HG02610 (cell line): Measurements from ENCODE around the gene MNS1.
A peak's percentile ranks its signal among the peaks of the same experiment; 100 is the strongest.
"Not testable (repeated sequence)": the region's sequence is repeated elsewhere in the genome, so short reads cannot be mapped to it uniquely, and the experiment has no call there.

ENCODE experiments used
- ATAC-seq: cut with Tn5 transposase; IDR thresholded peaks from one replicate; pipeline ENCODE4 v1.9.1; 2021; ENCODE audit warnings: mild to moderate bottlenecking, moderate library complexity; ENCODE audit not compliant: unreplicated experiment

The MNS1 gene

DNA sequence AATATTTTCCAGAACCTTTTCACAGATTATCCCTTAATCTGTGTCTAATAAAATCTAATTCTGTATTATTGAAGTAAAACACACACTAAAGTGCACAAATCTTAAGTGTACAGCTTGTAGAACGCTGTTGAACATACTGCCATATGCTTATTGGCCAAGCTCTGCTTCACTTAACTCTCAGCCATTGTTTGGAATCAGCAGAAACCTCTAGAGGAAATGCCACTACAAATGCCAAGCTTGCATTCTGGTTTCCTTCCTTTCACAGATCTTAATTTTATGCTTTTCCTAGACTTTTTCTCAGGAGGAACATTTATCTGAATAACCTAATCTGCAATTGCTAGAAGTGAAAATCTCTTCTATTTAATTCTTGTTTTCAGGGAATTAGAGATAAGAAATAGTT lies 10.1 kb downstream of the MNS1 start:
- ATAC-seq: no peak

DNA sequence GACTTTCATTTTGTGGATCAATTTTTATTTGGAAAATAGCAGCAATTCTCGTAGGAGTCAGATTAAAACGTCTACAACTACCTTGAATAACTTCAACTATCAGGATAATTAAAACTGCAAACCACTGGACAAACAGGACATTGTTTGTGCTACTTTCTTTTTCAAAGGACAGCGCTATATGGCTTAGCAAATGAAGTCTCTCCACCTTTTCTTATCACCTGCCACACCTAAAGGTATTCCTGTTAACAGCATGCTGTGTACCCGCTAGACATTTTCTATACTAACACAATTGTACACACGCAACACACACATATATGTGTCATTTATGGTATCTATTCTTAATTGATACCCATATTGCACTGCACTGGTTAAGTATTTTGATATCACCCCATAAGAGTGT lies 19.2 kb downstream of the MNS1 start:
- no peak for ATAC-seq

DNA sequence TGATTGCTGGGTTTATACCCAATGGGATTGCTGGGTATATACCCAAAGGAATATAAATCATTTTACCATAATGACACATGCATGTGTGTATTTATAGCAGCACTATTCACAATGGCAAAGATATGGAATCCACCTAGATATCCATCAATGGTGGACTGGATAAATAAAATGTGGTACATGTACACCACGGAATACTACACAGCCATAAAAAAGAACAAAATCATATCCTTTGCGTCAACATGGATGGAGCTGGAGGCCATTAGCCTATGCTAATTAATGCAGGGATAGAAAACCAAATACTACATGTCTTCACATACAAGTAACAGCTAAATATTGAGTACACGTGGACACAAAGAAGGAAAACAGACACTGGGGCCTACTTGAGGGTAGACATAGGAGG lies 22.6 kb downstream of the MNS1 start:
- no peak for ATAC-seq

DNA sequence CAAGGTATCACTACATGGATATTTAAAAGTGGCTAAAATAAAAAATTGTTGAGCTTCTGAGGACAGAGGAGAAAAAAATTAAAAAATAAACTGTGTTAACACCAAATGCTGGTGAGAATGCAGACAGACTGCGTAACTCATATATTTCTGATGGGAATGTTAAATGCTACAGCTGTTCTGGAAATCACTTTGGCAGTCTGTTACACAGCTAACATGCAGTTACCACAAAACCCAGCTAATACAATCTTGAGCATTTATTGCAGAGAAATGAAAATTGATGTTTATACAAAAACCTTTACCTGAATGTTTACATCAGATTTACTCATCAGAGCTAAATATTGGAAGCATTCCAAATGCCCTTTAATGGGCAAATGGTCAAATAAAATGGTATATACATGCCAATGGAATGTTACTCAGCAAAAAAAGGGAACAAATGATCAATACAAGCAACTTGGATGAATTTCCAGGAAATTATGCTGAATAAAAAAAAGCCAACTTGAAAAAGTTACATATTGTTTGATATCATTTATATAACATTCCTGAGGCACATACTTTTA lies 24.6 kb downstream of the MNS1 start:
- no peak for ATAC-seq

DNA sequence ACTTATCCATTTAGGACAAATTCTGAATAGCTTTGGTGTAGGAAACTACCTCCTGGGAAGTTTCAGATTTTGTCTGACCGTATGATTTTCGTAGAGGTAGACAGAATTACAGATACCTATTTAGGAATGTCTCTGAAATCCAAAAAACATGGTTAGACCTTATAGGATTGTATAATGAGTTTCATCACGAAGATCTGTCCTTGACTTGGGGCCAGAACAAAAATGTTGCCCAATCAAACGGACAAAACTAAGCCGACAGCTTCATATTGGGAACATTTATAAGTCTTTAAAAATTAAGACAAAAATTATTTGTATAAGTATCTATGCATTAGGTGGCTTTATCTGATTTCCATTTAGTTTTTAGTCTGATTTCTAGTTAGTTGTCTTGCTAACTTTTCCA lies 32.6 kb downstream of the MNS1 start:
- ATAC-seq: no peak

DNA sequence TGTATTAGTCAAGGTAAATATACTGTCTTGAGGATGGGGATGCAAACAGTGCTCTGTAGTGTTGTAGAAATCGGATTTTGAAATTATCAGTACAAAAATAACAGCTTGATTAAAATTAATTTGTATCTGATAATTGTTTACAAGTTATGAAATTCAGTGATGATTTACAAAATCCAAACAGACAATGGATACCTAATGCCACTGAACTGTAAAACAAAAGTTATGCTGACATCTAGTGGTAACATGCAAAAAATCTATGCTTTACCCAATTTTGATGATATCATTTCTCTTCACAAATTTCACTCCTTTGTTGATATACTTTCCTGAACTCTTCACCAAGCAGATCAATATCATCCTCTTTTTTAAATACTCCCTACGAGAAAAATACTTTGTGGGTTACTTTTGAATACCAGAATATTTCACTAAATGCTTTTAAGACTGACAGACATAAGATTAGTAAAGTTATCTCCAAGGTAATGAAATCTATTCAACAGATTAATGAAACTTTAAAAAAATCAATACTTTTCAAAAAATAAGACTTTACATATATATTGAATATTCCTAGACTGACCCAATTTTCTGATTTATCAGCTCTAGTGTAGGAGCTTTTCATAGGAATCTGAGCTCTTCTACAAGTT lies 36.0 kb downstream of the MNS1 start:
- peak; percentile 50 for ATAC-seq

DNA sequence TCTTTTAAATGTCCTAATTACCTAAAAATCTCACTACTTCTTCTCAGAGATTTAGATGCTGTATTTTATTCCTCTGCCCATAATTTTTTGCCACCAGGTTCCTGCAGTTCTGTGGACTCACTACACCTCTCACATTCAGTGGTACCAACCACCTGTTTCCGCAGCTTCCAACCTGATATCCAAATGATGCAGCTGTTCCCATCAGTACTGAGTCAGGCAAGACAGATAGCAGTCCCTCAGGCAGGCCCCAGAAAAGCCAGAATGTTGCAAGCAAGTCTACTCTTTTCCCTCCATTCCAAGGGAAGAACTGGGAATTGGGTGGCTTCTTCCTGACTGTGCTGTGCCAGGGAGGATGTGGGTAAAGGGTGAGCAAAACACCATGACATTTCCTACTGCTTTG lies 39.0 kb downstream of the MNS1 start:
- no peak for ATAC-seq

DNA sequence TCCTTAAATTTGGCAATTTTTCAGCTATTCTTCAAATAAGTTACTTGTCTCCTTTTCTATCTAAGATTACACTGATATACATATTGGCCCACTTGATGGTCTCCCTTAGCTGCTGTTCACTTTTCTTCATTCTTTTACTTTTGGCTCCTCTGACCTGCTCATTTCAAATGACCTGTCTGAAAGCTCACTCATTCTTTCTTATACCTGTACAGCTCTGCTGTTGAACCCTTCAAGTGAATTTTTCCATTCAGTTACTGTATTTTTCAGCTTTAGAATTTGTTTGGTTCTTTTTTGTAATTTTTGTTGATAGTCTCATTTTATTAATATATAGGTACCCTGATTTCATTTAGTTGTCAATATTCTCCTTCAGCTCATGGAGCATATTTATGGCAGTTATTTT lies 39.7 kb downstream of the MNS1 start:
- no peak for ATAC-seq

DNA sequence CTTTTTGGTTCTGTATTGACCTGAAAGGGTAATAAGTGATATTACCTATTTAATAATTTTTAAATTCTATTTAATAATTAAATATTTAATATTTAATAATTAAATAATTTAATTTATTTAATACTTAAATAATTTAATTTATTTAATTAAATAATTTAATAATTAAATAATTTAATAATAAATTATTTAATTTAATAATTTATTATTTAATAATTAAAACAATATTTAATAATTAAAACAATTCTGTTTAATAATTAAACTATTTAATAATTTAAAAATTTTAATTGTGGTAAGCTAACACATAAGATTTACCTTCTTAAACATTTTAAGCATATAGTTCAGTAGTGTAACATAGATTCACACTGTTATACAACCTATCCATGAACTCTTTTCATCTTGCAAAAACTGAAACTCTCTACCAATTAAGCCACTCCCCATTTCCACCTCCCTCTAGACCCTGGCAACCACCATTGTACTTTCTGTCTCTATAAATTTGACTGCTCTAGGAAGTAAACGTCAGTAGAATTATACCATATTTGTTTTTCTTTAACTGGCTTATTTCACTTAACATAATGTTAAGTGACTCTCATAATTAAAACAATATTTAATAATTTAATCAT lies 51.7 kb downstream of the MNS1 start:
- ATAC-seq: not testable (repeated sequence)

DNA sequence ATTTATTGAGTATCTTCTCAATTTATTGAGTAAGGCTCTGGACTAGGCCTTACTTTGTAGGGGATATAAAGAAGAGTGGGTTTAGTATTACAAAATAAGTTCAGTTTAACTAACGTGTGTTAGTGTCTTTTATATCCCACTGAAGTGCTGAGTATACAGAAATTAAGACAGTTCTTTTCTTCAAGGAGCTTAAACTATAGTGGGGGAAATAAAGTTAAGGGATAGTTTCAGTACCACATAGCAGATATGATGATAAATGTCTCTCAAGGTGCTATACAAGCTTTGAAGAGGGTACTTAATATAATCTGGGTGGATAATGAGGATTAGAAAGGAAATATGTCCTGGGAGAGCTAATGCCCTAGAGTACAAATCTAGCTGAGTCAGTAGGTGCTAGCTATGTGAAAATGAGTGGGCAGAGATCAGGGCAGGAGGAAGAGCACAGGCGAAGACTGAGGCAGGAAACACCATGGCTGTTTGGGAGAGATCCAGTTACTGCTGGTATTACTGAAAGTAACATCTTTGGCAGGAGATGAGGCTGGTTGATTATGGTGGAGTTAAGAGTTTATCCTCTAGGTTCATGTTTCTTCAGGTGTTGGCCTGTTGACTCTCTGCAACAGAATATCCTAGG lies 53.7 kb downstream of the MNS1 start:
- ATAC-seq: peak; percentile 55

DNA sequence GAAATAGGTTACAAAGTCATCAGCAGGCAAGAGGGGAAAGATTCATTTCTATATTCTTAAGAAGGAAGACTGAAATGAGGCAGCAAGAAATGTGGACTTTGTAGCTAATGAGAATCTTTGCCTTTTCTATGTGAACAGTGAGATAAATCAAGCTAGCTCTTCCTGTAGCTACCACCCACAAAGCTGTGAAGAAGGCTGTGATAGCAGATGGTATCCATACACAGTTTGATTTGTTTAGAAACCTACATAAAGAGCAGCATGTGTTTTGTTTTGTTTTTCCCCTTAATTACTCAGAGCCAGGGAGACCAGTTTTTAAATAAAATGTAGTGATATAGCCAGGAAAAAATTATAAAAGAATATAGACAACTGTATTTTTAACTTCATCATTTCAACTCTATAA lies 54.2 kb downstream of the MNS1 start:
- ATAC-seq: peak; percentile 47

DNA sequence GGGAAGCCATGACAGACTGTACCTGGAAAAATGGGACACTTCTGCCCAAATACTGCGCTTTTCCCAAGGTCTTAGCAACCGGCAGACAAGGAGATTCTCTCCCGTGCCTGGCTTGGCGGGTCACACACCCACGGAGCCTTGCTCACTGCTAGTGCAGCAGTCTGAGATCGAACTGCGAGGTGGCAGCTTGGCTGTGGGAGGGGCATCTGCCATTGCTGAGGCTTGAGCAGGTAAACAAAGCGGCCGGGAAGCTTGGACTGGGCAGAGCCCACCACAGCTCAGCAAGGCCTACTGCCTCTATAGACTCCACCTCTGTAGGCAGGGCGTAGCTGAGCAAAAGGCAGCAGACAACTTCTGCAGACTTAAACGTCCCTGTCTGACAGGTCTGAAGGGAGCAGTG lies 65.7 kb downstream of the MNS1 start:
- ATAC-seq: not testable (repeated sequence)

DNA sequence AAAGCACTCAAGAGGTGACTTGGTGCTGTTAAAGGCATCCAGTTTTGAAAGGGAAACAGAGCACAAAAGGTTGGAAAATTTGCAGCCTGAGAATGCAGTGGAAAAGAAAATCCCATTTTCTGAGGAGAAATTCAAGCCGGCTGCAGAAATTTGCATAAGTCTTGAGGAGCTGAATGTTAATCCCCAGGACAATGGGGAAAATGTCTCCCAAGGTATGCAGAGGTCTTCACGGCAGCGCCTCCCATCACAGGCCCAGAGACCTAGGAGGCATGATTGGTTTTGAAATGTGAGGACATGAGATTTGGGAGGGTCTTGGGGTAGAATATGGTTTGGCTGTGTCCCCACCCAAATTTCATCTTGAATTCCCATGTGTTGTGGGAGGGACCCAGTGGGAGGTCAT lies 67.6 kb downstream of the MNS1 start:
- ATAC-seq: not testable (repeated sequence)

DNA sequence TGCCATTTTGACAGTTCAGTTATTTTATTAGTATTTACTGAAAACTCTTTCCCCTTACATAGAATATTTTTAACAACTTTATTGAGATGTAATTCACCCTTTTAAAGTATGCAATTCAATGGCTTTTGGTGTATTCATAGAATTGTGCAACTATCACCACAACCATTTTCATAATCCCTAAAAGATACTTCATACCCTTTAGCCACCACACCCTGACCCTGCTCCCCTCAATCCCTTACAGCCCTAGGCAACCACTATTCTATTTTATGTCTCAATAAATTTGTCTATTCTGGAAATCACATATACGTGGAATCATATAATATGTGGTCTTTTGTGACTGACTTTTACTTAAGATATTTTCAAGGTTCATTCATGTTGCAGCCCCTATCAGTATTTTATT lies 70.0 kb downstream of the MNS1 start:
- ATAC-seq: no peak

DNA sequence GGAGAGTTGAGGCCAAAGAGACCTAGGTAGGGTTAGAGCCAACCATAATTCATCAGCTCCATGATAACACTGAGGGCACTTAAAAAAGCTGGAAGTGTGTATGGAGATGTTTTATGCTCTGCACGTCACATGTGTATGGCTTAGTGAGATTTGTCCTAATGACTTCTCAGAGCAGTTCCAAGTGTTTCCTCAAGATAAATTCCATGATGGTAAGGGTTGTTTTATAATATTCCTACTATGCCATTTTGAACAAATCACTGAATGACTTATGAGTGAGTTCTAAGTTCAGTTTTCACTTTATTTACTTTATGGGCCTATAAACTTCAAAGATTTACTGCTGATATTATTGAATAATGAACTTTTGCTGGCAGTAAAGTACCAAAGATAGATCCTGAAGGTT lies 71.7 kb downstream of the MNS1 start:
- ATAC-seq: no peak

DNA sequence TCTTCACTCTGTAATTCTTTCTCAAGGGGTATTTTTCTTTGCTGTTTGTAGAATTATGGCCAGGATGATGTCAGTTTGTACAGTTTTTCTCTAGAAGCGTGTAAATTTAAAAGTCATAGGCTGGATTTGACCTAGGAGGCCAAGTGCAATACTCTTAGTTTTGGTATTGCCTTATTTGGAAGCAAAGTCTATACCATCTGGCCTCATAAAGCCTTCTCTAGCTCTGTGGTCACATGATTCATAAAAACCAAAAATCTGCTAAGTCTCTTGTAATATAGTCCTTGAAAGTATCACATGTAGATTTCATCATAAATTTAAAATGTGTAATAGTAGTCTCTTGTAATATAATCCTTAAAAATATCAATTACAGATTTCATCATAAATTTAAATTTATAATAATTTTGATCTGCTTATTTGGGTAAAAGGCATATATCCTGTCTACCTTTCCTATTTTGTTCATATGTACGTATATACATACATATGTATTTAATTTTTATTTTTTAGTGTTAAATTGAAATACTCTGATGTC lies 74.1 kb downstream of the MNS1 start:
- no peak for ATAC-seq

DNA sequence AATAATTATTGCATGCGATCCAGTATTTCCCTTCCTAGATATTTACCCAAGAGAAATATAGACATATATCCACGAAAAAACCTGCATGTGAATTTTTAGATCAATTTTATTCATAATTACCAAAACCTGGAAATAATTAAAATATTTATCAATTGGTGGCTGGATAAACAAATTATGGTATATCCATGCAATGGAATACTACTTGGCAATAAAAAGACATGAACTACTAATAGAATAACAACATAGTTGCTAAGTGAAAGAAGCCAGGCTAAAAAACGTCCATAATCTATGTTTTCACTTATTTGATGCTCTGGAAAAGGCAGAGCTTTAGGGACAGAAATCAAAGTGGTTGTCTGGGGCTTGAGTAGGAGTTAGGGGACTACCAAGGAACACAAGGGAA lies 79.0 kb downstream of the MNS1 start:
- no peak for ATAC-seq

DNA sequence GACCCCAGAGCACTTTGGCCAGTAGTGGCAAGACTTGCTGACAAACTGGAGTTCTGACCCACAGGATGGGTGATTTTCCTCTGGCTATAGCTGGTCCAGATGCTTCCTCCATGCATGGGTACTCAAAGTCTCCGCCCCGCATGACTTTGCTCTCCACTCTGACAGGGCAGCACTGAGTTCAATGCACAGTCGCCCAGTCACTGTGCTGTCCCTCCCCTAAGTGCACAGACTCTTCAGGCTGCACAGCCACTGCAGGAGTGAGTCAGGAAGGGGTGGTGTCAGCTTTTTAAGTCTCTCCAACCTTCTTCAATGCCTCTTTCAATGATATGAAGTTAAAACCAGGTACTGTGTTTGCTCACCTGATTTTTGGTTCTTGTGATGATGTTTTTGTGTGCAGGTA lies 81.9 kb downstream of the MNS1 start:
- no peak for ATAC-seq
